ENCODE results near the gene RABGEF1. TPM values are rescaled to one million over a fixed set of nuclear protein-coding genes. Genes with fewer than 3 reads are reported as not detected.
"Not testable (repeated sequence)": the region's sequence is repeated elsewhere in the genome, so short reads cannot be mapped to it uniquely, and the experiment has no call there.

RABGEF1 gene
- total and polyA plus RNA-seq, 2 donors (not counting 1 experiment from before 2014, with no cell fraction given): 41.6 to 47.9 TPM

DNA sequence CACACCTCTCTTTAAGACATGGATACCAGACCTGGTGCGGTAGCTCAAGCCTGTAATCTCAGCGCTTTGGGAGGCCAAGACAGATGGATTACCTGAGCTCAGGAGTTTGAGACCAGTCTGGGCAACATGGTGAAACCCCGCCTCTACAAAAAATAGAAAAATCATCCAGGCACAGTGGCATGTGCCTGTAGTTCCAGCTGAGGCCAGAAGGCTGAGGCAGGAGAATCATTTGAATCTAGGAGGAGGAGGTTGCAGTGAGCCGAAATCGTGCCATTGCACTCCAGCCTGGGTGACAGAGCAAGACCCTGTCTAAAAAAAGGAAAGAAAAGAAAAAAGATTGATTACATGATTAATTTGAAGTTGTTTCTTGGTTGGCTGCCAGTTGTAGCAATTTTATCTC, 35.9 kb downstream of the RABGEF1 start:
- not testable (repeated sequence) for H3K4me3 ChIP-seq (replicated peaks in 1 of 4; ENCODE audit: control extremely low read depth in 1 of 4, insufficient read depth in 1 of 4, low read depth in 3 of 4, low read length in 4 of 4); H3K9me3 ChIP-seq (ENCODE audit: control insufficient read depth, insufficient read depth, low read depth, low read length); H3K27ac ChIP-seq (ENCODE audit: insufficient read depth, low read length); DNase-seq (ENCODE audit: low read depth in 2 of 2); H3K27me3 ChIP-seq (ENCODE audit: control insufficient read depth, insufficient read depth, low read length); H3K36me3 ChIP-seq (ENCODE audit: control insufficient read depth, insufficient read depth, low read length); H4K20me1 ChIP-seq (ENCODE audit: control insufficient read depth, extremely low read depth, insufficient read depth, low read length); H3K4me2 ChIP-seq (ENCODE audit: extremely low read depth, insufficient read depth, low read length); H2AFZ ChIP-seq (ENCODE audit: low read length); H3K4me1 ChIP-seq (ENCODE audit: control insufficient read depth, extremely low read depth, insufficient read depth, low read length); H3K9ac ChIP-seq (ENCODE audit: insufficient read depth, low read length)
- H3K79me2 ChIP-seq (ENCODE audit: control insufficient read depth, insufficient read depth, low read length): peaks cover 19% of the 10 kb centered on the region

GRCh38 chr7:66776800-66777442, 36.4 kb downstream of the RABGEF1 start:
- Histone ChIP-seq H4K20me1 (ENCODE audit: control insufficient read depth, extremely low read depth, insufficient read depth, low read length) (no peaks in the 10 kb centered on the region), H3K36me3 (ENCODE audit: control insufficient read depth, insufficient read depth, low read length) (peaks cover 3% of the 10 kb centered on the region), H3K79me2 (ENCODE audit: control insufficient read depth, insufficient read depth, low read length) (peaks cover 18% of the 10 kb centered on the region), H3K4me3 (replicated peaks in 1 of 4; ENCODE audit: control extremely low read depth in 1 of 4, insufficient read depth in 1 of 4, low read depth in 3 of 4, low read length in 4 of 4) (no peak overlapping the region), H3K27ac (ENCODE audit: insufficient read depth, low read length) (no peak overlapping the region), H3K9ac (ENCODE audit: insufficient read depth, low read length) (no peak overlapping the region), H3K9me3 (ENCODE audit: control insufficient read depth, insufficient read depth, low read depth, low read length) (no peaks in the 10 kb centered on the region), H3K4me2 (ENCODE audit: extremely low read depth, insufficient read depth, low read length) (no peak overlapping the region), H3K27me3 (ENCODE audit: control insufficient read depth, insufficient read depth, low read length) (no peaks in the 10 kb centered on the region), H2AFZ (ENCODE audit: low read length) (no peak overlapping the region), H3K4me1 (ENCODE audit: control insufficient read depth, extremely low read depth, insufficient read depth, low read length) (no peaks in the 10 kb centered on the region)
- DNase-seq (ENCODE audit: low read depth in 2 of 2): no peak
- TF ChIP-seq EZH2 (IDR thresholded peaks at IDR 0.05; ENCODE audit: low read length, missing control alignments): no peak
- TF ChIP-seq, protein P1, sequence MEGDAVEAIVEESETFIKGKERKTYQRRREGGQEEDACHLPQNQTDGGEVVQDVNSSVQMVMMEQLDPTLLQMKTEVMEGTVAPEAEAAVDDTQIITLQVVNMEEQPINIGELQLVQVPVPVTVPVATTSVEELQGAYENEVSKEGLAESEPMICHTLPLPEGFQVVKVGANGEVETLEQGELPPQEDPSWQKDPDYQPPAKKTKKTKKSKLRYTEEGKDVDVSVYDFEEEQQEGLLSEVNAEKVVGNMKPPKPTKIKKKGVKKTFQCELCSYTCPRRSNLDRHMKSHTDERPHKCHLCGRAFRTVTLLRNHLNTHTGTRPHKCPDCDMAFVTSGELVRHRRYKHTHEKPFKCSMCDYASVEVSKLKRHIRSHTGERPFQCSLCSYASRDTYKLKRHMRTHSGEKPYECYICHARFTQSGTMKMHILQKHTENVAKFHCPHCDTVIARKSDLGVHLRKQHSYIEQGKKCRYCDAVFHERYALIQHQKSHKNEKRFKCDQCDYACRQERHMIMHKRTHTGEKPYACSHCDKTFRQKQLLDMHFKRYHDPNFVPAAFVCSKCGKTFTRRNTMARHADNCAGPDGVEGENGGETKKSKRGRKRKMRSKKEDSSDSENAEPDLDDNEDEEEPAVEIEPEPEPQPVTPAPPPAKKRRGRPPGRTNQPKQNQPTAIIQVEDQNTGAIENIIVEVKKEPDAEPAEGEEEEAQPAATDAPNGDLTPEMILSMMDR (conservative IDR thresholded peaks at IDR 0.05 in 1 of 2, IDR thresholded peaks at IDR 0.05 in 1 of 2; ENCODE audit: low read depth in 1 of 2, low read length in 2 of 2): no peak

GRCh38 chr7:66778201-66778600, 37.7 kb downstream of the RABGEF1 start:
- H2AFZ ChIP-seq (ENCODE audit: low read length): no peak overlapping the region
- H3K4me3 ChIP-seq (replicated peaks in 1 of 4; ENCODE audit: control extremely low read depth in 1 of 4, insufficient read depth in 1 of 4, low read depth in 3 of 4, low read length in 4 of 4): no peak overlapping the region
- H3K36me3 ChIP-seq (ENCODE audit: control insufficient read depth, insufficient read depth, low read length): peaks cover 5% of the 10 kb centered on the region
- DNase-seq (ENCODE audit: low read depth in 2 of 2): peak in 1 of 2 donors; percentile 78
- no peak overlapping the region for H3K4me2 ChIP-seq (ENCODE audit: extremely low read depth, insufficient read depth, low read length)
- H4K20me1 ChIP-seq (ENCODE audit: control insufficient read depth, extremely low read depth, insufficient read depth, low read length): no peaks in the 10 kb centered on the region
- H3K27ac ChIP-seq (ENCODE audit: insufficient read depth, low read length): no peak overlapping the region
- H3K9ac ChIP-seq (ENCODE audit: insufficient read depth, low read length): no peak overlapping the region
- H3K27me3 ChIP-seq (ENCODE audit: control insufficient read depth, insufficient read depth, low read length): no peaks in the 10 kb centered on the region
- peaks cover 20% of the 10 kb centered on the region for H3K79me2 ChIP-seq (ENCODE audit: control insufficient read depth, insufficient read depth, low read length)
- peaks cover 2% of the 10 kb centered on the region for H3K4me1 ChIP-seq (ENCODE audit: control insufficient read depth, extremely low read depth, insufficient read depth, low read length)
- TF ChIP-seq, protein P1 (conservative IDR thresholded peaks at IDR 0.05 in 1 of 2, IDR thresholded peaks at IDR 0.05 in 1 of 2; ENCODE audit: low read depth in 1 of 2, low read length in 2 of 2): no peak
- TF ChIP-seq EZH2 (IDR thresholded peaks at IDR 0.05; ENCODE audit: low read length, missing control alignments): no peak
- H3K9me3 ChIP-seq (ENCODE audit: control insufficient read depth, insufficient read depth, low read depth, low read length): no peaks in the 10 kb centered on the region
